ENCODE results near the gene ACSF2. TPM values are rescaled to one million over a fixed set of nuclear protein-coding genes. Genes with fewer than 3 reads are reported as not detected.

ACSF2 gene
- total and polyA plus RNA-seq, 2 of the 13 experiments (the other 11 are each of a cell fraction or from before 2014, with no cell fraction given), result 87.3 to 109 TPM

DNA sequence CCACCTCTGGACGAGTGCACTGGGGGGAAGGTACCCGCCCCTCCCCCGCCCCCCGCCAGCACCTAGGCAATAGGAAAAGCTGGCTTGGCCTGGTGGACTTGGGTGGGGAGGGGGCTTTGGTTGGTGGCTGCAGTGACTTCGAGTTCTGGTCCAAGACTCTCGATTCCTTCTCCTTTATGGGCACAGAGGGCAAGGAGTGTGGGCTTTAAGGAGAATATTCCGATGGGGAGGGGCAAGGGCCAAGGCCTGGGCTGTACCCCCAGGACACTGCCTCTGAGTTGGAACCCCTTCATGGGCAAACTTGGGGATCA, 409 bp downstream of the ACSF2 start (continued):
- TF ChIP-seq ZZZ3 (CRISPR knock-in tag; IDR thresholded peaks at IDR 0.05; ENCODE audit: borderline replicate concordance) (0 out of 2 replicates have a peak, but pooled peaks have one; percentile 14), HMG20A (CRISPR knock-in tag; IDR thresholded peaks at IDR 0.05; ENCODE audit: borderline replicate concordance) (no peak), KMT2B (CRISPR knock-in tag; IDR thresholded peaks at IDR 0.05) (no peak), ZSCAN29 (CRISPR knock-in tag; conservative IDR thresholded peaks at IDR 0.05) (no peak), MTF1 (CRISPR knock-in tag; IDR thresholded peaks at IDR 0.05) (no peak), SMAD1 (CRISPR knock-in tag; IDR thresholded peaks at IDR 0.05; ENCODE audit: borderline replicate concordance, low read depth) (no peak), ZFP41 (CRISPR knock-in tag; IDR thresholded peaks at IDR 0.05; ENCODE audit: borderline replicate concordance) (no peak), ELF3 (CRISPR knock-in tag; IDR thresholded peaks at IDR 0.05) (no peak), ZFP36L2 (CRISPR knock-in tag; IDR thresholded peaks at IDR 0.05) (no peak), ZNF343 (CRISPR knock-in tag; IDR thresholded peaks at IDR 0.05) (0 out of 2 replicates have a peak, but pooled peaks have one; percentile 20), PHF8 (CRISPR knock-in tag; IDR thresholded peaks at IDR 0.05) (no peak), JDP2 (CRISPR knock-in tag; IDR thresholded peaks at IDR 0.05; ENCODE audit: borderline replicate concordance) (no peak), BCL6 (CRISPR knock-in tag; IDR thresholded peaks at IDR 0.05) (no peak), ZFX (CRISPR knock-in tag; IDR thresholded peaks at IDR 0.05; ENCODE audit: low read depth) (no peak; the same call in 1 of the 2 replicates), ZFYVE20 (CRISPR knock-in tag; IDR thresholded peaks at IDR 0.05; ENCODE audit: borderline replicate concordance, low read depth) (no peak), MAZ (IDR thresholded peaks at IDR 0.05; ENCODE audit: borderline replicate concordance, low read depth, low read length) (no peak), MAZ (CRISPR knock-in tag; IDR thresholded peaks at IDR 0.05; ENCODE audit: low read depth) (peak; percentile 17; the same call in 1 of the 2 replicates), ATF7-NPFF (CRISPR knock-in tag; IDR thresholded peaks at IDR 0.05; ENCODE audit: low read depth) (no peak), SALL1 (CRISPR knock-in tag; IDR thresholded peaks at IDR 0.05) (0 out of 2 replicates have a peak, but pooled peaks have one; percentile 4), MXD4 (CRISPR knock-in tag; IDR thresholded peaks at IDR 0.05) (no peak), HDAC6 (IDR thresholded peaks at IDR 0.05; ENCODE audit: low read depth, low read length) (no peak), ZNF335 (CRISPR knock-in tag; IDR thresholded peaks at IDR 0.05) (no peak)
- TF ChIP-seq, protein P1, sequence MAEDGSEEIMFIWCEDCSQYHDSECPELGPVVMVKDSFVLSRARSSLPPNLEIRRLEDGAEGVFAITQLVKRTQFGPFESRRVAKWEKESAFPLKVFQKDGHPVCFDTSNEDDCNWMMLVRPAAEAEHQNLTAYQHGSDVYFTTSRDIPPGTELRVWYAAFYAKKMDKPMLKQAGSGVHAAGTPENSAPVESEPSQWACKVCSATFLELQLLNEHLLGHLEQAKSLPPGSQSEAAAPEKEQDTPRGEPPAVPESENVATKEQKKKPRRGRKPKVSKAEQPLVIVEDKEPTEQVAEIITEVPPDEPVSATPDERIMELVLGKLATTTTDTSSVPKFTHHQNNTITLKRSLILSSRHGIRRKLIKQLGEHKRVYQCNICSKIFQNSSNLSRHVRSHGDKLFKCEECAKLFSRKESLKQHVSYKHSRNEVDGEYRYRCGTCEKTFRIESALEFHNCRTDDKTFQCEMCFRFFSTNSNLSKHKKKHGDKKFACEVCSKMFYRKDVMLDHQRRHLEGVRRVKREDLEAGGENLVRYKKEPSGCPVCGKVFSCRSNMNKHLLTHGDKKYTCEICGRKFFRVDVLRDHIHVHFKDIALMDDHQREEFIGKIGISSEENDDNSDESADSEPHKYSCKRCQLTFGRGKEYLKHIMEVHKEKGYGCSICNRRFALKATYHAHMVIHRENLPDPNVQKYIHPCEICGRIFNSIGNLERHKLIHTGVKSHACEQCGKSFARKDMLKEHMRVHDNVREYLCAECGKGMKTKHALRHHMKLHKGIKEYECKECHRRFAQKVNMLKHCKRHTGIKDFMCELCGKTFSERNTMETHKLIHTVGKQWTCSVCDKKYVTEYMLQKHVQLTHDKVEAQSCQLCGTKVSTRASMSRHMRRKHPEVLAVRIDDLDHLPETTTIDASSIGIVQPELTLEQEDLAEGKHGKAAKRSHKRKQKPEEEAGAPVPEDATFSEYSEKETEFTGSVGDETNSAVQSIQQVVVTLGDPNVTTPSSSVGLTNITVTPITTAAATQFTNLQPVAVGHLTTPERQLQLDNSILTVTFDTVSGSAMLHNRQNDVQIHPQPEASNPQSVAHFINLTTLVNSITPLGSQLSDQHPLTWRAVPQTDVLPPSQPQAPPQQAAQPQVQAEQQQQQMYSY (CRISPR knock-in tag; IDR thresholded peaks at IDR 0.05), result peak; percentile 78
- TF ChIP-seq, protein P2, sequence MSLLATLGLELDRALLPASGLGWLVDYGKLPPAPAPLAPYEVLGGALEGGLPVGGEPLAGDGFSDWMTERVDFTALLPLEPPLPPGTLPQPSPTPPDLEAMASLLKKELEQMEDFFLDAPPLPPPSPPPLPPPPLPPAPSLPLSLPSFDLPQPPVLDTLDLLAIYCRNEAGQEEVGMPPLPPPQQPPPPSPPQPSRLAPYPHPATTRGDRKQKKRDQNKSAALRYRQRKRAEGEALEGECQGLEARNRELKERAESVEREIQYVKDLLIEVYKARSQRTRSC (CRISPR knock-in tag; IDR thresholded peaks at IDR 0.05; ENCODE audit: low read depth), result no peak
- TF ChIP-seq, protein P3, sequence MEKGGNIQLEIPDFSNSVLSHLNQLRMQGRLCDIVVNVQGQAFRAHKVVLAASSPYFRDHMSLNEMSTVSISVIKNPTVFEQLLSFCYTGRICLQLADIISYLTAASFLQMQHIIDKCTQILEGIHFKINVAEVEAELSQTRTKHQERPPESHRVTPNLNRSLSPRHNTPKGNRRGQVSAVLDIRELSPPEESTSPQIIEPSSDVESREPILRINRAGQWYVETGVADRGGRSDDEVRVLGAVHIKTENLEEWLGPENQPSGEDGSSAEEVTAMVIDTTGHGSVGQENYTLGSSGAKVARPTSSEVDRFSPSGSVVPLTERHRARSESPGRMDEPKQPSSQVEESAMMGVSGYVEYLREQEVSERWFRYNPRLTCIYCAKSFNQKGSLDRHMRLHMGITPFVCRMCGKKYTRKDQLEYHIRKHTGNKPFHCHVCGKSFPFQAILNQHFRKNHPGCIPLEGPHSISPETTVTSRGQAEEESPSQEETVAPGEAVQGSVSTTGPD (CRISPR knock-in tag; IDR thresholded peaks at IDR 0.05), result no peak
- TF ChIP-seq, protein P4, sequence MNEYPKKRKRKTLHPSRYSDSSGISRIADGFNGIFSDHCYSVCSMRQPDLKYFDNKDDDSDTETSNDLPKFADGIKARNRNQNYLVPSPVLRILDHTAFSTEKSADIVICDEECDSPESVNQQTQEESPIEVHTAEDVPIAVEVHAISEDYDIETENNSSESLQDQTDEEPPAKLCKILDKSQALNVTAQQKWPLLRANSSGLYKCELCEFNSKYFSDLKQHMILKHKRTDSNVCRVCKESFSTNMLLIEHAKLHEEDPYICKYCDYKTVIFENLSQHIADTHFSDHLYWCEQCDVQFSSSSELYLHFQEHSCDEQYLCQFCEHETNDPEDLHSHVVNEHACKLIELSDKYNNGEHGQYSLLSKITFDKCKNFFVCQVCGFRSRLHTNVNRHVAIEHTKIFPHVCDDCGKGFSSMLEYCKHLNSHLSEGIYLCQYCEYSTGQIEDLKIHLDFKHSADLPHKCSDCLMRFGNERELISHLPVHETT (CRISPR knock-in tag; conservative IDR thresholded peaks at IDR 0.05), result no peak

All from HepG2 (cell line).